ENCODE data around the gene ATP5F1D. TPM values are rescaled to one million over a fixed set of nuclear protein-coding genes. Genes with fewer than 3 reads are reported as not detected.

The ATP5F1D gene
- total and polyA plus RNA-seq, 2 experiments from 2014 or later: 139 to 396 TPM

DNA sequence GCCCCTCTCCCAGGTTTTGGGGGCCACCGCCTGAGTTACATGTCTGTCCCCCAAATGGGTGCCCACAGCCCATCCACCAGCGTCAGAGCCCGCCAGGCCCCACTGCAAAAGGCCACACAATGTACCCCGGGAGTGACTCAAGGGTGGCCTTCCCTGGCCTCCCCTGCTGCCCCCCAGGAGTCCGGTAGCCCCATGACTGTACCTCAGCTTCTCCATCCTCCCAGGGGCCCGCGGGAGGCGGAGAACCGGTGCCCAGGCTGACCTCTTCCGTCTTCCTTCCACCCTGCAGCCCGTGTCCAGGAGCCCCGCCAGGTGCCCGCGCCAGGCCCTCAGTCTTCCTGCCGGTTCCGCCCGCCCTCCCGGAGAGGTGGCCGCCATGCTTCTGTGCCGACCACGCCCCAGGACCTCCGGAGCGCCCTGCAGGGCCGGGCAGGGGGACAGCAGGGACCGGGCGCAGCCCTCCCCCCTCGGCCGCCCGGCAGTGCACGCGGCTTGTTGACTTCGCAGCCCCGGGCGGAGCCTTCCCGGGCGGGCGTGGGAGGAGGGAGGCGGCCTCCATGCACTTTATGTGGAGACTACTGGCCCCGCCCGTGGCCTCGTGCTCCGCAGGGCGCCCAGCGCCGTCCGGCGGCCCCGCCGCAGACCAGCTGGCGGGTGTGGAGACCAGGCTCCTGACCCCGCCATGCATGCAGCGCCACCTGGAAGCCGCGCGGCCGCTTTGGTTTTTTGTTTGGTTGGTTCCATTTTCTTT lies 14.1 kb upstream of the ATP5F1D start:
- Histone ChIP-seq H3K36me3 (ENCODE audit: insufficient read depth) (no peaks in the 10 kb centered on the region), H3K4me2 (no peak overlapping the region), H2AFZ (no peak overlapping the region), H3F3A (replicated peaks; ENCODE audit: low read depth) (peaks cover 23% of the 10 kb centered on the region; the same call in 1 of the 2 replicates), H3K79me2 (replicated peaks; ENCODE audit: insufficient read depth) (0 out of 2 replicates have a peak, but pooled peaks cover 6% of the 10 kb centered on the region), H3K27ac (ENCODE audit: low read depth) (0 out of 2 replicates have a peak overlapping the region, but pooled peaks have one; percentile 55), H3K4me1 (ENCODE audit: insufficient read depth) (no peaks in the 10 kb centered on the region), H3K4me3 (no peak overlapping the region), H3K27me3 (ENCODE audit: insufficient read depth) (no peaks in the 10 kb centered on the region), H3K9me2 (ENCODE audit: insufficient read depth) (no peaks in the 10 kb centered on the region), H4K20me1 (replicated peaks; ENCODE audit: insufficient read depth) (peaks cover 4% of the 10 kb centered on the region)
- ATAC-seq (peak; percentile 1; the same call in 2 of the 3 replicates), DNase-seq (ENCODE audit: low spot score) (no peak)
- no peak overlapping the region for H3K4me3 Mint-ChIP-seq
- no peaks in the 10 kb centered on the region for H3K4me1 Mint-ChIP-seq
- TF ChIP-seq POLR2AphosphoS5 (IDR thresholded peaks at IDR 0.05; ENCODE audit: low read depth): peak; percentile 8; the same call in 1 of the 2 replicates
- TF ChIP-seq, protein P1, sequence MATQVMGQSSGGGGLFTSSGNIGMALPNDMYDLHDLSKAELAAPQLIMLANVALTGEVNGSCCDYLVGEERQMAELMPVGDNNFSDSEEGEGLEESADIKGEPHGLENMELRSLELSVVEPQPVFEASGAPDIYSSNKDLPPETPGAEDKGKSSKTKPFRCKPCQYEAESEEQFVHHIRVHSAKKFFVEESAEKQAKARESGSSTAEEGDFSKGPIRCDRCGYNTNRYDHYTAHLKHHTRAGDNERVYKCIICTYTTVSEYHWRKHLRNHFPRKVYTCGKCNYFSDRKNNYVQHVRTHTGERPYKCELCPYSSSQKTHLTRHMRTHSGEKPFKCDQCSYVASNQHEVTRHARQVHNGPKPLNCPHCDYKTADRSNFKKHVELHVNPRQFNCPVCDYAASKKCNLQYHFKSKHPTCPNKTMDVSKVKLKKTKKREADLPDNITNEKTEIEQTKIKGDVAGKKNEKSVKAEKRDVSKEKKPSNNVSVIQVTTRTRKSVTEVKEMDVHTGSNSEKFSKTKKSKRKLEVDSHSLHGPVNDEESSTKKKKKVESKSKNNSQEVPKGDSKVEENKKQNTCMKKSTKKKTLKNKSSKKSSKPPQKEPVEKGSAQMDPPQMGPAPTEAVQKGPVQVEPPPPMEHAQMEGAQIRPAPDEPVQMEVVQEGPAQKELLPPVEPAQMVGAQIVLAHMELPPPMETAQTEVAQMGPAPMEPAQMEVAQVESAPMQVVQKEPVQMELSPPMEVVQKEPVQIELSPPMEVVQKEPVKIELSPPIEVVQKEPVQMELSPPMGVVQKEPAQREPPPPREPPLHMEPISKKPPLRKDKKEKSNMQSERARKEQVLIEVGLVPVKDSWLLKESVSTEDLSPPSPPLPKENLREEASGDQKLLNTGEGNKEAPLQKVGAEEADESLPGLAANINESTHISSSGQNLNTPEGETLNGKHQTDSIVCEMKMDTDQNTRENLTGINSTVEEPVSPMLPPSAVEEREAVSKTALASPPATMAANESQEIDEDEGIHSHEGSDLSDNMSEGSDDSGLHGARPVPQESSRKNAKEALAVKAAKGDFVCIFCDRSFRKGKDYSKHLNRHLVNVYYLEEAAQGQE (IDR thresholded peaks at IDR 0.05; ENCODE audit: unreplicated experiment): no peak
- peaks cover 7% of the 10 kb centered on the region for H3K36me3 Mint-ChIP-seq (ENCODE audit: low read depth)
- no peak overlapping the region for H3K27ac Mint-ChIP-seq
- no peaks in the 10 kb centered on the region for H3K9me3 Mint-ChIP-seq
- H3K27me3 Mint-ChIP-seq (ENCODE audit: insufficient read depth, low read depth, poor library complexity): peaks cover 7% of the 10 kb centered on the region

DNA sequence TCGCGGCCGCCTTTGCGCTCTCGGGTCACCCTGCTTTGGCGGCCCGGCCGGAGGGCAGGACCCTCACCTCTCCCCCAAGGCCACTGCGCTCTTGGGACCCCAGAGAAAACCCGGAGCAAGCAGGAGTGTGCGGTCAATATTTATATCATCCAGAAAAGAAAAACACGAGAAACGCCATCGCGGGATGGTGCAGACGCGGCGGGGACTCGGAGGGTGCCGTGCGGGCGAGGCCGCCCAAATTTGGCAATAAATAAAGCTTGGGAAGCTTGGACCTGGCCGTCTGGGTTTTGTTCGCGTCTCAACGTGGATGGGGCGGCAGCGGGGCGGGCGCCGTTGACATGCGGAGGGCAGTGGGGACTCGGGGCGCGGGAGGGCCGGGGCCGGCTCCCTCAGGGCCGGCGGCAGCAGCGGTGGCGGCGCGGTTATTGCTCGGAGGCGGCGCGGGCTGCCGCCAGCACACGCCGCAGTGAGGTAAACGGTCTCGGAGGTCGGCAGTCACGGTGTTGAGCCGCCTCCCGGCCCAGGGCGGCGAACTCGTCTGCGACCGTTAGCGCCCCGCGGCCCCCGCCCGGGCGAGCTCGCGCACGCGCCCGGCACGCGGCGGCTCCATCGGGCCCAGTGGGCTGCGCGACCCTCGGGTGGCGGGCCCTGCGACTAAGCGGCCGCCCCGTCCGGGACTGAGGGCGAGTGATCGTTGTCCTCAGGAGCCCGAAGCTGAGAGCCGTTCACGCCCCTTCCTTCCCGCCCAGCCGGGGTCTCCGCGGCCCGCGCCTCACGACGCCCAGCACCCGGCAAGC lies 13.2 kb upstream of the ATP5F1D start:
- Mint-ChIP-seq H3K27me3 (ENCODE audit: insufficient read depth, low read depth, poor library complexity) (peaks cover 5% of the 10 kb centered on the region), H3K4me1 (no peaks in the 10 kb centered on the region), H3K27ac (no peak overlapping the region), H3K4me3 (no peak overlapping the region), H3K9me3 (no peaks in the 10 kb centered on the region), H3K36me3 (ENCODE audit: low read depth) (peaks cover 8% of the 10 kb centered on the region)
- peaks cover 4% of the 10 kb centered on the region for H4K20me1 ChIP-seq (replicated peaks; ENCODE audit: insufficient read depth)
- H3K27me3 ChIP-seq (ENCODE audit: insufficient read depth): no peaks in the 10 kb centered on the region
- peaks cover 26% of the 10 kb centered on the region; the same call in 1 of the 2 replicates for H3F3A ChIP-seq (replicated peaks; ENCODE audit: low read depth)
- no peak; the same call in 1 of the 3 replicates for ATAC-seq
- 0 out of 2 replicates have a peak overlapping the region, but pooled peaks have one; percentile 55 for H3K27ac ChIP-seq (ENCODE audit: low read depth)
- no peaks in the 10 kb centered on the region for H3K36me3 ChIP-seq (ENCODE audit: insufficient read depth)
- no peaks in the 10 kb centered on the region for H3K9me2 ChIP-seq (ENCODE audit: insufficient read depth)
- H3K4me1 ChIP-seq (ENCODE audit: insufficient read depth): no peaks in the 10 kb centered on the region
- H3K4me3 ChIP-seq: no peak overlapping the region
- H3K4me2 ChIP-seq: no peak overlapping the region
- H2AFZ ChIP-seq: no peak overlapping the region
- peak; percentile 66 for DNase-seq (ENCODE audit: low spot score)
- H3K79me2 ChIP-seq (replicated peaks; ENCODE audit: insufficient read depth): 0 out of 2 replicates have a peak, but pooled peaks cover 4% of the 10 kb centered on the region
- TF ChIP-seq, protein P1 (IDR thresholded peaks at IDR 0.05; ENCODE audit: unreplicated experiment): no peak
- TF ChIP-seq CREB1 (CRISPR knock-in tag; IDR thresholded peaks at IDR 0.05; ENCODE audit: low read depth) (no peak), NANOG (IDR thresholded peaks at IDR 0.05; ENCODE audit: borderline replicate concordance) (no peak)

Measured in GM23338 (cell line).